Dendritic cell treated with granulocyte-macrophage colony-stimulating factor and Interleukin-4, amounts not matched to agents 40 ng/mL and 50 ng/mL, for 4 days (primary cell): ENCODE data around the gene FHL3.
"Not testable (repeated sequence)": the region's sequence is repeated elsewhere in the genome, so short reads cannot be mapped to it uniquely, and the experiment has no call there.

ENCODE experiments used
- H3K27ac Mint-ChIP-seq: one replicate; pipeline ENCODE4 v1.8.0; 2022; ENCODE audit warnings: mild to moderate bottlenecking, mixed read lengths
- H3K27me3 Mint-ChIP-seq: one replicate; pipeline ENCODE4 v1.8.0; 2022; ENCODE audit warnings: mild to moderate bottlenecking, mixed read lengths
- H3K36me3 Mint-ChIP-seq: one replicate; pipeline ENCODE4 v1.8.0; 2022; ENCODE audit warnings: low read depth, mixed read lengths
- H3K4me1 Mint-ChIP-seq: one replicate; pipeline ENCODE4 v1.8.0; 2022; ENCODE audit warnings: low read depth, mixed read lengths
- H3K4me3 Mint-ChIP-seq: one replicate; pipeline ENCODE4 v1.8.0; 2022; ENCODE audit warnings: mild to moderate bottlenecking, moderate library complexity, mixed read lengths
- H3K9me3 Mint-ChIP-seq: one replicate; pipeline ENCODE4 v1.8.0; 2022; ENCODE audit warnings: mixed read lengths
- intact Hi-C: fragments of 100-400 bp; cut with micrococcal nuclease; formaldehyde crosslinking; loops from one replicate; pipeline ENCODE4 v1.15.0; 2022

Gene FHL3

GRCh38 chr1:38041936-38042834 is 36.9 kb upstream of the FHL3 start:
- intact Hi-C loops: no loop called here
- Mint-ChIP-seq H3K9me3 (no peaks in the 10 kb centered on the region), H3K4me1 (peaks cover 16% of the 10 kb centered on the region), H3K4me3 (no peak overlapping the region), H3K27ac (no peak overlapping the region), H3K27me3 (peaks cover 68% of the 10 kb centered on the region), H3K36me3 (no peaks in the 10 kb centered on the region)

GRCh38 chr1:38039331-38040088 is 34.2 kb upstream of the FHL3 start:
- no peak overlapping the region for H3K27ac Mint-ChIP-seq

GRCh38 chr1:38038861-38039260 is 33.5 kb upstream of the FHL3 start:
- H3K27me3 Mint-ChIP-seq: peaks cover 49% of the 10 kb centered on the region

More at GRCh38 chr1:38039331-38040088, 34.2 kb upstream of the FHL3 start:
- Mint-ChIP-seq H3K36me3 (no peaks in the 10 kb centered on the region), H3K9me3 (no peaks in the 10 kb centered on the region), H3K4me3 (no peak overlapping the region), H3K4me1 (peaks cover 6% of the 10 kb centered on the region), H3K27me3 (peaks cover 53% of the 10 kb centered on the region)
- intact Hi-C loops: loop anchor here (10.0 kb wide), 1 partner anchor 545 kb away; no protein-coding TSS in a partner anchor

GRCh38 chr1:38037221-38037939 is 32.1 kb upstream of the FHL3 start:
- Mint-ChIP-seq H3K4me3 (no peak overlapping the region), H3K9me3 (no peaks in the 10 kb centered on the region), H3K36me3 (no peaks in the 10 kb centered on the region), H3K27ac (no peak overlapping the region), H3K27me3 (peaks cover 35% of the 10 kb centered on the region), H3K4me1 (no peaks in the 10 kb centered on the region)
- intact Hi-C loops: loop anchor here (10.0 kb wide), 1 partner anchor 547 kb away; no protein-coding TSS in a partner anchor

More at GRCh38 chr1:38038861-38039260, 33.5 kb upstream of the FHL3 start:
- no peaks in the 10 kb centered on the region for H3K36me3 Mint-ChIP-seq
- no peak overlapping the region for H3K27ac Mint-ChIP-seq
- H3K4me3 Mint-ChIP-seq: no peak overlapping the region
- intact Hi-C loops: loop anchor here (10.0 kb wide), 1 partner anchor 546 kb away; no protein-coding TSS in a partner anchor
- H3K9me3 Mint-ChIP-seq: no peaks in the 10 kb centered on the region
- no peaks in the 10 kb centered on the region for H3K4me1 Mint-ChIP-seq

- Mint-ChIP-seq H3K27ac (no peak overlapping the region), H3K36me3 (no peaks in the 10 kb centered on the region), H3K4me3 (no peak overlapping the region), H3K4me1 (peaks cover 20% of the 10 kb centered on the region), H3K9me3 (no peaks in the 10 kb centered on the region), H3K27me3 (peaks cover 30% of the 10 kb centered on the region)
- intact Hi-C loops: loop anchor here (10.0 kb wide), 1 partner anchor 550 kb away; no protein-coding TSS in a partner anchor
Observed at GRCh38 chr1:38034871-38035270, 29.6 kb upstream of the FHL3 start.

GRCh38 chr1:38032992-38033391 is 27.7 kb upstream of the FHL3 start:
- H3K4me3 Mint-ChIP-seq, H3K9me3 Mint-ChIP-seq, H3K27ac Mint-ChIP-seq, H3K36me3 Mint-ChIP-seq: not testable (repeated sequence)
- H3K4me1 Mint-ChIP-seq: peaks cover 34% of the 10 kb centered on the region
- peaks cover 19% of the 10 kb centered on the region for H3K27me3 Mint-ChIP-seq
- intact Hi-C loops: loop anchor here (10.0 kb wide), 1 partner anchor 552 kb away; no protein-coding TSS in a partner anchor

- intact Hi-C loops: loop anchor here (10.0 kb wide), 1 partner anchor 553 kb away; no protein-coding TSS in a partner anchor
- no peaks in the 10 kb centered on the region for H3K9me3 Mint-ChIP-seq
- peaks cover 34% of the 10 kb centered on the region for H3K4me1 Mint-ChIP-seq
- H3K4me3 Mint-ChIP-seq: no peak overlapping the region
- H3K27me3 Mint-ChIP-seq: peaks cover 19% of the 10 kb centered on the region
- H3K27ac Mint-ChIP-seq: peak overlapping the region; percentile 30
- peaks cover 9% of the 10 kb centered on the region for H3K36me3 Mint-ChIP-seq
Observed at GRCh38 chr1:38031513-38031866, 26.2 kb upstream of the FHL3 start.

GRCh38 chr1:38030596-38031512 is 25.5 kb upstream of the FHL3 start:
- intact Hi-C loops: loop anchor here (10.0 kb wide), 1 partner anchor 554 kb away; no protein-coding TSS in a partner anchor
- Mint-ChIP-seq H3K4me1 (peaks cover 37% of the 10 kb centered on the region), H3K27ac (peak overlapping the region; percentile 55), H3K27me3 (peaks cover 19% of the 10 kb centered on the region), H3K9me3 (no peaks in the 10 kb centered on the region), H3K4me3 (no peak overlapping the region), H3K36me3 (peaks cover 16% of the 10 kb centered on the region)

GRCh38 chr1:38029685-38030511 is 24.6 kb upstream of the FHL3 start:
- Mint-ChIP-seq H3K9me3 (no peaks in the 10 kb centered on the region), H3K4me1 (peaks cover 42% of the 10 kb centered on the region), H3K36me3 (peaks cover 25% of the 10 kb centered on the region), H3K4me3 (peak overlapping the region; percentile 60), H3K27me3 (peaks cover 19% of the 10 kb centered on the region), H3K27ac (peak overlapping the region; percentile 55)
- intact Hi-C loops: loop anchor here (5.0 to 10.0 kb wide), 2 partner anchors 555 to 807 kb away; no protein-coding TSS in a partner anchor

- Mint-ChIP-seq H3K9me3 (no peaks in the 10 kb centered on the region), H3K27ac (peak overlapping the region; percentile 55), H3K36me3 (peaks cover 31% of the 10 kb centered on the region), H3K4me3 (no peak overlapping the region), H3K4me1 (peaks cover 42% of the 10 kb centered on the region), H3K27me3 (peaks cover 19% of the 10 kb centered on the region)
- intact Hi-C loops: loop anchor here (5.0 kb wide), 1 partner anchor 808 kb away; no protein-coding TSS in a partner anchor
Observed at GRCh38 chr1:38029081-38029681, 23.9 kb upstream of the FHL3 start.

- no peaks in the 10 kb centered on the region for H3K9me3 Mint-ChIP-seq
- H3K27ac Mint-ChIP-seq: peak overlapping the region; percentile 55
- peaks cover 36% of the 10 kb centered on the region for H3K36me3 Mint-ChIP-seq
- intact Hi-C loops: loop anchor here (5.0 kb wide), 1 partner anchor 809 kb away; no protein-coding TSS in a partner anchor
- H3K27me3 Mint-ChIP-seq: peaks cover 17% of the 10 kb centered on the region
- peaks cover 42% of the 10 kb centered on the region for H3K4me1 Mint-ChIP-seq
- H3K4me3 Mint-ChIP-seq: no peak overlapping the region
Observed at GRCh38 chr1:38028671-38029070, 23.4 kb upstream of the FHL3 start.
